K562 (cell line): ENCODE measurements around the gene ZNF473. TPM values are rescaled to one million over a fixed set of nuclear protein-coding genes. Genes with fewer than 3 reads are reported as not detected.

ENCODE experiments used
- ATF1 ChIP-seq, 2 experiments: fragments of 450-650 bp in 1 of 2; IDR thresholded peaks; 2 replicates each; pipeline ENCODE4 v1.6.1; 2016; ENCODE audit warnings: missing compliant biosample characterization in 1 of 2, missing genetic modification characterization in 1 of 2
- FOXP1 ChIP-seq: sonication (generic); formaldehyde crosslinking; IDR thresholded peaks from 2 replicates; pipeline ENCODE4 v1.8.0; 2022; ENCODE audit warnings: mild to moderate bottlenecking, missing genetic modification reagents
- MCM5 ChIP-seq: fragments of 450-650 bp; IDR thresholded peaks from 2 replicates; pipeline ENCODE4 v1.6.1; 2016; ENCODE audit warnings: low read depth
- NR0B1 ChIP-seq: fragments of 450-650 bp; IDR thresholded peaks from one replicate; pipeline ENCODE4 v1.6.1; 2018; ENCODE audit warnings: mild to moderate bottlenecking, moderate library complexity; ENCODE audit not compliant: partially characterized antibody
- RBM25 ChIP-seq: fragments of 200-400 bp; formaldehyde crosslinking; IDR thresholded peaks from 2 replicates; pipeline ENCODE4 v1.6.1; 2018; ENCODE audit warnings: low read length, low read depth, moderate library complexity; ENCODE audit not compliant: severe bottlenecking
- TCF7 ChIP-seq: sonication (generic); IDR thresholded peaks from 2 replicates; pipeline ENCODE4 v1.6.1; 2016; ENCODE audit warnings: antibody characterized with exemption, borderline replicate concordance
- TRIM25 ChIP-seq: fragments of 450-650 bp; IDR thresholded peaks from 2 replicates; pipeline ENCODE4 v1.7.0; 2016; ENCODE audit warnings: borderline replicate concordance
- XRCC4 ChIP-seq: IDR thresholded peaks from one replicate; pipeline ENCODE4 v1.6.1; 2011; ENCODE audit not compliant: insufficient read depth, insufficient read length; ENCODE audit errors: extremely low read depth
- XRCC5 ChIP-seq: fragments of 200-400 bp; formaldehyde crosslinking; IDR thresholded peaks from 2 replicates; pipeline ENCODE4 v1.6.1; 2017; ENCODE audit warnings: low read depth, mild to moderate bottlenecking, low read length
- polyA plus RNA-seq, 8 experiments: library from polyadenylated mRNA; depleted of rRNA in 4 of 8; stranded (reverse) in 5 of 8; unstranded in 3 of 8; fragments of >200 nt; fragmentation: Nextera tagmentation in 2 of 8; fragmentation: Illumina TruSeq in 1 of 8; extraction: Ambion mirVana in 2 of 8; extraction: Trizol in 1 of 8; gene quantifications; 2 replicates each; pipeline versions ENCODE4 v1.2.1 to v1.2.3, GENCODE V29; 2011 to 2014; ENCODE audit warnings: inconsistent platforms in 1 of 8, missing spikeins in 1 of 8
- total RNA-seq, 7 experiments: library from RNA; depleted of rRNA in 6 of 7; stranded (reverse); fragments of >200 nt in 6 of 7; fragmentation: Illumina TruSeq in 2 of 7; extraction: Trizol in 2 of 7; gene quantifications; 2 replicates each; pipeline versions ENCODE4 v1.2.1 to v1.2.3, GENCODE V29; 2011 to 2021; ENCODE audit warnings: low replicate concordance in 1 of 7
- TF ChIP-seq, protein P1 (sequence below): fragments of 450-650 bp; formaldehyde crosslinking; IDR thresholded peaks from 2 replicates; pipeline ENCODE4 v1.4.0; 2022; ENCODE audit warnings: missing genetic modification characterization
- TF ChIP-seq, protein P2 (sequence below): fragments of 450-650 bp; IDR thresholded peaks from 2 replicates; pipeline ENCODE4 v1.6.1; 2016; ENCODE audit warnings: borderline replicate concordance
- TF ChIP-seq, protein P3 (sequence below): sonication (generic); formaldehyde crosslinking; IDR thresholded peaks from 2 replicates; pipeline ENCODE4 v1.8.1; 2022; ENCODE audit warnings: missing genetic modification reagents

Gene ZNF473
- total and polyA plus RNA-seq, 9 of the 15 experiments (the other 6 are each of a cell fraction or from before 2014, with no cell fraction given): 8.2 to 34.0 (median 28.5) TPM

GRCh38 chr19:49987159-49987698 is 38.6 kb upstream of the ZNF473 start (continued):
- TF ChIP-seq XRCC5: peak; percentile 99
- TF ChIP-seq, protein P1, sequence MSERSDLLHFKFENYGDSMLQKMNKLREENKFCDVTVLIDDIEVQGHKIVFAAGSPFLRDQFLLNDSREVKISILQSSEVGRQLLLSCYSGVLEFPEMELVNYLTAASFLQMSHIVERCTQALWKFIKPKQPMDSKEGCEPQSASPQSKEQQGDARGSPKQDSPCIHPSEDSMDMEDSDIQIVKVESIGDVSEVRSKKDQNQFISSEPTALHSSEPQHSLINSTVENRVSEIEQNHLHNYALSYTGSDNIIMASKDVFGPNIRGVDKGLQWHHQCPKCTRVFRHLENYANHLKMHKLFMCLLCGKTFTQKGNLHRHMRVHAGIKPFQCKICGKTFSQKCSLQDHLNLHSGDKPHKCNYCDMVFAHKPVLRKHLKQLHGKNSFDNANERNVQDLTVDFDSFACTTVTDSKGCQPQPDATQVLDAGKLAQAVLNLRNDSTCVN (CRISPR knock-in tag): peak; percentile 94; the same call in 1 of the 2 replicates
- no peak for TF ChIP-seq TCF7
- TF ChIP-seq, protein P2, sequence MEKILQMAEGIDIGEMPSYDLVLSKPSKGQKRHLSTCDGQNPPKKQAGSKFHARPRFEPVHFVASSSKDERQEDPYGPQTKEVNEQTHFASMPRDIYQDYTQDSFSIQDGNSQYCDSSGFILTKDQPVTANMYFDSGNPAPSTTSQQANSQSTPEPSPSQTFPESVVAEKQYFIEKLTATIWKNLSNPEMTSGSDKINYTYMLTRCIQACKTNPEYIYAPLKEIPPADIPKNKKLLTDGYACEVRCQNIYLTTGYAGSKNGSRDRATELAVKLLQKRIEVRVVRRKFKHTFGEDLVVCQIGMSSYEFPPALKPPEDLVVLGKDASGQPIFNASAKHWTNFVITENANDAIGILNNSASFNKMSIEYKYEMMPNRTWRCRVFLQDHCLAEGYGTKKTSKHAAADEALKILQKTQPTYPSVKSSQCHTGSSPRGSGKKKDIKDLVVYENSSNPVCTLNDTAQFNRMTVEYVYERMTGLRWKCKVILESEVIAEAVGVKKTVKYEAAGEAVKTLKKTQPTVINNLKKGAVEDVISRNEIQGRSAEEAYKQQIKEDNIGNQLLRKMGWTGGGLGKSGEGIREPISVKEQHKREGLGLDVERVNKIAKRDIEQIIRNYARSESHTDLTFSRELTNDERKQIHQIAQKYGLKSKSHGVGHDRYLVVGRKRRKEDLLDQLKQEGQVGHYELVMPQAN: peak; percentile 100
- TF ChIP-seq, protein P3, sequence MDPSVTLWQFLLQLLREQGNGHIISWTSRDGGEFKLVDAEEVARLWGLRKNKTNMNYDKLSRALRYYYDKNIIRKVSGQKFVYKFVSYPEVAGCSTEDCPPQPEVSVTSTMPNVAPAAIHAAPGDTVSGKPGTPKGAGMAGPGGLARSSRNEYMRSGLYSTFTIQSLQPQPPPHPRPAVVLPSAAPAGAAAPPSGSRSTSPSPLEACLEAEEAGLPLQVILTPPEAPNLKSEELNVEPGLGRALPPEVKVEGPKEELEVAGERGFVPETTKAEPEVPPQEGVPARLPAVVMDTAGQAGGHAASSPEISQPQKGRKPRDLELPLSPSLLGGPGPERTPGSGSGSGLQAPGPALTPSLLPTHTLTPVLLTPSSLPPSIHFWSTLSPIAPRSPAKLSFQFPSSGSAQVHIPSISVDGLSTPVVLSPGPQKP (CRISPR knock-in tag): peak; percentile 85; the same call in 1 of the 2 replicates
- TF ChIP-seq FOXP1 (CRISPR knock-in tag): peak; percentile 100
- TF ChIP-seq NR0B1: no peak
- no peak for TF ChIP-seq RBM25
- TF ChIP-seq XRCC4: no peak
- no peak for TF ChIP-seq MCM5
- peak; percentile 82 for TF ChIP-seq ATF1 (CRISPR knock-in tag; IDR thresholded peaks at IDR 0.05)
- TF ChIP-seq ATF1 (tag; IDR thresholded peaks at IDR 0.05): peak; percentile 76
- no peak for TF ChIP-seq TRIM25
